Measurements from ENCODE around the gene SMARCA4. TPM values are rescaled to one million over a fixed set of nuclear protein-coding genes. Genes with fewer than 3 reads are reported as not detected.

The SMARCA4 gene
- total RNA-seq, 1 experiment from 2014 or later, result 103 TPM

- Histone ChIP-seq H2AFZ (ENCODE audit: low read length) (no peak overlapping the region), H3K4me3 (ENCODE audit: low read length) (no peak overlapping the region), H3K9me2 (replicated peaks; ENCODE audit: insufficient read depth, low read length) (no peaks in the 10 kb centered on the region), H3K36me3 (ENCODE audit: insufficient read depth, low read length) (peaks cover 43% of the 10 kb centered on the region), H3K79me2 (ENCODE audit: low read length) (peaks cover 5% of the 10 kb centered on the region), H4K20me1 (ENCODE audit: insufficient read depth, low read depth, low read length) (peaks cover 4% of the 10 kb centered on the region), H3K27me3 (ENCODE audit: low read length) (no peaks in the 10 kb centered on the region), H3K9me3 (ENCODE audit: low read length) (no peaks in the 10 kb centered on the region), H3K27ac (ENCODE audit: low read length) (no peak overlapping the region), H3K4me1 (ENCODE audit: low read length) (peaks cover 25% of the 10 kb centered on the region), H3K9ac (ENCODE audit: low read length) (no peak overlapping the region), H3K4me2 (ENCODE audit: low read depth, low read length, poor library complexity, severe bottlenecking) (no peak overlapping the region)
- no peak for DNase-seq
Measured at GRCh38 chr19:11031421-11032070, 70.7 kb downstream of the SMARCA4 start.

- Histone ChIP-seq H3K27me3 (ENCODE audit: low read length) (no peaks in the 10 kb centered on the region), H3K36me3 (ENCODE audit: insufficient read depth, low read length) (peaks cover 52% of the 10 kb centered on the region), H3K4me3 (ENCODE audit: low read length) (no peak overlapping the region), H4K20me1 (ENCODE audit: insufficient read depth, low read depth, low read length) (peaks cover 4% of the 10 kb centered on the region), H3K4me2 (ENCODE audit: low read depth, low read length, poor library complexity, severe bottlenecking) (no peak overlapping the region), H3K4me1 (ENCODE audit: low read length) (peaks cover 38% of the 10 kb centered on the region), H3K9me3 (ENCODE audit: low read length) (no peaks in the 10 kb centered on the region), H3K27ac (ENCODE audit: low read length) (no peak overlapping the region), H2AFZ (ENCODE audit: low read length) (no peak overlapping the region), H3K9me2 (replicated peaks; ENCODE audit: insufficient read depth, low read length) (no peaks in the 10 kb centered on the region), H3K9ac (ENCODE audit: low read length) (no peak overlapping the region), H3K79me2 (ENCODE audit: low read length) (peaks cover 22% of the 10 kb centered on the region)
- DNase-seq, result no peak
Measured at GRCh38 chr19:11033251-11033650, 72.4 kb downstream of the SMARCA4 start.

- no peak overlapping the region for H2AFZ ChIP-seq (ENCODE audit: low read length)
- H3K9me2 ChIP-seq (replicated peaks; ENCODE audit: insufficient read depth, low read length), result no peaks in the 10 kb centered on the region
- peaks cover 55% of the 10 kb centered on the region for H3K36me3 ChIP-seq (ENCODE audit: insufficient read depth, low read length)
- no peaks in the 10 kb centered on the region for H3K9me3 ChIP-seq (ENCODE audit: low read length)
- H4K20me1 ChIP-seq (ENCODE audit: insufficient read depth, low read depth, low read length), result peaks cover 4% of the 10 kb centered on the region
- H3K79me2 ChIP-seq (ENCODE audit: low read length), result peaks cover 26% of the 10 kb centered on the region
- H3K4me1 ChIP-seq (ENCODE audit: low read length), result peaks cover 38% of the 10 kb centered on the region
- H3K4me3 ChIP-seq (ENCODE audit: low read length), result no peak overlapping the region
- DNase-seq, result no peak
- no peak overlapping the region for H3K9ac ChIP-seq (ENCODE audit: low read length)
- no peak overlapping the region for H3K4me2 ChIP-seq (ENCODE audit: low read depth, low read length, poor library complexity, severe bottlenecking)
- H3K27me3 ChIP-seq (ENCODE audit: low read length), result no peaks in the 10 kb centered on the region
- no peak overlapping the region for H3K27ac ChIP-seq (ENCODE audit: low read length)
Measured at GRCh38 chr19:11033763-11034162, 72.9 kb downstream of the SMARCA4 start.

- H4K20me1 ChIP-seq (ENCODE audit: insufficient read depth, low read depth, low read length), result peaks cover 4% of the 10 kb centered on the region
- H3K27me3 ChIP-seq (ENCODE audit: low read length), result no peaks in the 10 kb centered on the region
- H3K4me2 ChIP-seq (ENCODE audit: low read depth, low read length, poor library complexity, severe bottlenecking), result peak overlapping the region; percentile 12
- H3K4me3 ChIP-seq (ENCODE audit: low read length), result no peak overlapping the region
- peaks cover 28% of the 10 kb centered on the region for H3K79me2 ChIP-seq (ENCODE audit: low read length)
- H3K4me1 ChIP-seq (ENCODE audit: low read length), result peaks cover 38% of the 10 kb centered on the region
- no peak overlapping the region for H2AFZ ChIP-seq (ENCODE audit: low read length)
- H3K9ac ChIP-seq (ENCODE audit: low read length), result no peak overlapping the region; the same call in 1 of the 2 replicates
- H3K36me3 ChIP-seq (ENCODE audit: insufficient read depth, low read length), result peaks cover 56% of the 10 kb centered on the region
- DNase-seq, result no peak
- H3K27ac ChIP-seq (ENCODE audit: low read length), result peak overlapping the region; percentile 82
- no peaks in the 10 kb centered on the region for H3K9me2 ChIP-seq (replicated peaks; ENCODE audit: insufficient read depth, low read length)
- no peaks in the 10 kb centered on the region for H3K9me3 ChIP-seq (ENCODE audit: low read length)
Measured at GRCh38 chr19:11034449-11035213, 73.8 kb downstream of the SMARCA4 start.

- Histone ChIP-seq H2AFZ (ENCODE audit: low read length) (no peak overlapping the region), H3K4me1 (ENCODE audit: low read length) (peaks cover 38% of the 10 kb centered on the region), H3K36me3 (ENCODE audit: insufficient read depth, low read length) (peaks cover 51% of the 10 kb centered on the region), H3K9me2 (replicated peaks; ENCODE audit: insufficient read depth, low read length) (no peaks in the 10 kb centered on the region), H3K79me2 (ENCODE audit: low read length) (peaks cover 28% of the 10 kb centered on the region), H3K4me2 (ENCODE audit: low read depth, low read length, poor library complexity, severe bottlenecking) (peak overlapping the region; percentile 12), H3K4me3 (ENCODE audit: low read length) (no peak overlapping the region), H3K27ac (ENCODE audit: low read length) (peak overlapping the region; percentile 82), H4K20me1 (ENCODE audit: insufficient read depth, low read depth, low read length) (peaks cover 4% of the 10 kb centered on the region), H3K9ac (ENCODE audit: low read length) (no peak overlapping the region; the same call in 1 of the 2 replicates), H3K27me3 (ENCODE audit: low read length) (no peaks in the 10 kb centered on the region), H3K9me3 (ENCODE audit: low read length) (no peaks in the 10 kb centered on the region)
- DNase-seq, result peak; percentile 98
Measured at GRCh38 chr19:11035441-11036377, 74.9 kb downstream of the SMARCA4 start.

- H4K20me1 ChIP-seq (ENCODE audit: insufficient read depth, low read depth, low read length), result peaks cover 4% of the 10 kb centered on the region
Measured at GRCh38 chr19:11038511-11038910, 77.7 kb downstream of the SMARCA4 start.

GRCh38 chr19:11041194-11041593 lies 80.4 kb downstream of the SMARCA4 start:
- H3K9me2 ChIP-seq (replicated peaks; ENCODE audit: insufficient read depth, low read length), result no peaks in the 10 kb centered on the region
- no peaks in the 10 kb centered on the region for H4K20me1 ChIP-seq (ENCODE audit: insufficient read depth, low read depth, low read length)
- H3K9me3 ChIP-seq (ENCODE audit: low read length), result no peaks in the 10 kb centered on the region
- H3K4me3 ChIP-seq (ENCODE audit: low read length), result no peak overlapping the region
- no peak overlapping the region for H3K27ac ChIP-seq (ENCODE audit: low read length)
- no peak for DNase-seq
- H3K27me3 ChIP-seq (ENCODE audit: low read length), result no peaks in the 10 kb centered on the region
- H2AFZ ChIP-seq (ENCODE audit: low read length), result no peak overlapping the region
- H3K9ac ChIP-seq (ENCODE audit: low read length), result no peak overlapping the region
- no peak overlapping the region for H3K4me2 ChIP-seq (ENCODE audit: low read depth, low read length, poor library complexity, severe bottlenecking)
- H3K4me1 ChIP-seq (ENCODE audit: low read length), result peaks cover 31% of the 10 kb centered on the region
- peaks cover 27% of the 10 kb centered on the region for H3K79me2 ChIP-seq (ENCODE audit: low read length)
- H3K36me3 ChIP-seq (ENCODE audit: insufficient read depth, low read length), result peaks cover 39% of the 10 kb centered on the region

More at GRCh38 chr19:11038511-11038910, 77.7 kb downstream of the SMARCA4 start:
- no peaks in the 10 kb centered on the region for H3K27me3 ChIP-seq (ENCODE audit: low read length)
- no peak for DNase-seq
- H3K4me2 ChIP-seq (ENCODE audit: low read depth, low read length, poor library complexity, severe bottlenecking), result no peak overlapping the region
- H3K4me1 ChIP-seq (ENCODE audit: low read length), result peaks cover 38% of the 10 kb centered on the region
- H3K36me3 ChIP-seq (ENCODE audit: insufficient read depth, low read length), result peaks cover 42% of the 10 kb centered on the region
- H3K9me2 ChIP-seq (replicated peaks; ENCODE audit: insufficient read depth, low read length), result no peaks in the 10 kb centered on the region
- H3K79me2 ChIP-seq (ENCODE audit: low read length), result peaks cover 28% of the 10 kb centered on the region
- peak overlapping the region; percentile 31 for H3K27ac ChIP-seq (ENCODE audit: low read length)
- H3K9me3 ChIP-seq (ENCODE audit: low read length), result no peaks in the 10 kb centered on the region
- H2AFZ ChIP-seq (ENCODE audit: low read length), result no peak overlapping the region
- H3K9ac ChIP-seq (ENCODE audit: low read length), result no peak overlapping the region
- no peak overlapping the region for H3K4me3 ChIP-seq (ENCODE audit: low read length)

Data from Karpas-422 (cell line).